HG03064 (cell line): ENCODE data around the gene ZBTB48.

Experiments
- ATAC-seq: cut with Tn5 transposase; IDR thresholded peaks from one replicate; pipeline ENCODE4 v1.9.1; 2021; ENCODE audit warnings: low read depth; ENCODE audit not compliant: unreplicated experiment

ZBTB48 gene

GRCh38 chr1:6603915-6604558, 24.2 kb downstream of the ZBTB48 start:
- no peak for ATAC-seq

GRCh38 chr1:6612641-6613360, 33.0 kb downstream of the ZBTB48 start:
- ATAC-seq, result peak; percentile 25

- peak; percentile 83 for ATAC-seq
Observed at GRCh38 chr1:6613361-6614018, 33.7 kb downstream of the ZBTB48 start, which contains the start of gene PHF13. TSS of gene PHF13 (plus strand) at chr1:6613731. CDS start at chr1:6614067, 336 bp downstream.

GRCh38 chr1:6614019-6614928, 34.5 kb downstream of the ZBTB48 start:
- no peak for ATAC-seq

GRCh38 chr1:6614929-6615785, 35.4 kb downstream of the ZBTB48 start:
- no peak for ATAC-seq

GRCh38 chr1:6619045-6619444, 39.3 kb downstream of the ZBTB48 start:
- no peak for ATAC-seq

- no peak for ATAC-seq
Observed at GRCh38 chr1:6621429-6622391, 41.9 kb downstream of the ZBTB48 start.

- ATAC-seq, result no peak
Observed at GRCh38 chr1:6622396-6623152, 42.8 kb downstream of the ZBTB48 start.

- no peak for ATAC-seq
Observed at GRCh38 chr1:6623269-6623965, 43.6 kb downstream of the ZBTB48 start.

GRCh38 chr1:6624710-6625583, 45.2 kb downstream of the ZBTB48 start, which contains the start of gene THAP3:
TSS of gene THAP3 (plus strand) at chr1:6624868. CDS start at chr1:6625219, 351 bp downstream.
- ATAC-seq, result peak; percentile 83

- ATAC-seq, result peak; percentile 15
Observed at GRCh38 chr1:6625584-6626149, 45.9 kb downstream of the ZBTB48 start.

GRCh38 chr1:6627031-6627430, 47.2 kb downstream of the ZBTB48 start:
- ATAC-seq, result no peak

GRCh38 chr1:6627841-6628545, 48.2 kb downstream of the ZBTB48 start:
- no peak for ATAC-seq

- ATAC-seq, result no peak
Observed at GRCh38 chr1:6628971-6629479, 49.2 kb downstream of the ZBTB48 start.

GRCh38 chr1:6630027-6630426, 50.2 kb downstream of the ZBTB48 start:
- no peak for ATAC-seq
